ENCODE measurements around the gene SFI1.

- TF ChIP-seq CTCF (conservative IDR thresholded peaks at IDR 0.05; ENCODE audit: low read depth, low read length) (no peak), RFX5 (IDR thresholded peaks at IDR 0.05; ENCODE audit: low read depth, low read length) (no peak), POLR2A (IDR thresholded peaks at IDR 0.05; ENCODE audit: low read depth, low read length) (no peak), NFE2L2 (IDR thresholded peaks at IDR 0.05; ENCODE audit: low read depth, low read length) (no peak)
These were observed 71.4 kb downstream of the SFI1 start for GRCh38 chr22:31567702-31568101.

Data from IMR-90 (cell line).